Left ventricle myocardium inferior (tissue), 1 donor: ENCODE measurements around the gene LCOR. TPM values are rescaled to one million over a fixed set of nuclear protein-coding genes. Genes with fewer than 3 reads are reported as not detected.

Experiments
- DNase-seq: peaks from one replicate; pipeline ENCODE4 v3.0.0-alpha.2; 2020
- H3K27ac ChIP-seq: fragments of 200-600 bp; replicated peaks from 2 replicates; pipeline ENCODE4 v1.8.0; 2021
- H3K27me3 ChIP-seq: fragments of 200-600 bp; 2 replicates; pipeline ENCODE4 v1.8.0; 2021; ENCODE audit warnings: low read depth
- H3K36me3 ChIP-seq: fragments of 200-600 bp; 2 replicates; pipeline ENCODE4 v1.8.0; 2021
- H3K4me1 ChIP-seq: fragments of 200-600 bp; 2 replicates; pipeline ENCODE4 v1.8.0; 2021
- H3K4me3 ChIP-seq: fragments of 200-600 bp; 2 replicates; pipeline ENCODE4 v1.8.0; 2021; ENCODE audit warnings: mild to moderate bottlenecking, moderate library complexity
- H3K9me3 ChIP-seq: fragments of 200-600 bp; replicated peaks from 2 replicates; pipeline ENCODE4 v1.8.0; 2021
- CTCF ChIP-seq: fragments of 200-600 bp; IDR thresholded peaks from 2 replicates; pipeline ENCODE4 v1.8.0; 2021; ENCODE audit warnings: antibody characterized with exemption, mild to moderate bottlenecking, borderline replicate concordance
- intact Hi-C: fragments of 100-400 bp; cut with micrococcal nuclease; formaldehyde crosslinking; loops from one replicate; pipeline ENCODE4 v1.11.0; 2022
- total RNA-seq: library from RNA; stranded (reverse); fragmentation: NEBNext Ultra II Directional; extraction: Animal tissue kit (Norgen Biotek cat#: 25700); gene quantifications from one replicate; pipeline ENCODE4 v1.2.1, GENCODE V29; 2021
- donor health status: DM: no; HTN: yes; CAD: no; lungs with severe emphysema.

The LCOR gene
- total RNA-seq, 1 donor from 2014 or later, result 18.9 TPM

DNA sequence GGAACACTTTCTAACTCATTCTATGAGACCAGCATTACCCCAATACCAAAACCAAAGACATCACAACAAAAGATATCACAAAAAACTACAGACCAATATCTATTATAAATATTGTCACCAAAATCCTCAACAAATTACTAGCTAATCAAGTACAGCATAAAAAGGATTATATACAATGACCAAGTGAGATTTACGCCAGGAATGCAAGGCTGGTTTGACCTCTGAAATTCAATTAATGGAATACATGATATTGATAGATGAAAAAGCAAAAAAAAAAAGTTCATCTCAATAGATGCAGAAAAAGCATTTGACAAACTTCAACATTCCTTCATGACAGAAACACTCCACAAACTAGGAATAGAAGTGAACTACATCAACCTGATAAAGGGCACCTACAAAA lies 175.3 kb downstream of the LCOR start:
- intact Hi-C loops, result no loop called here
- DNase-seq, result no peak
- no peak for TF ChIP-seq CTCF
- no peaks in the 10 kb centered on the region for H3K36me3 ChIP-seq
- H3K27me3 ChIP-seq, result no peaks in the 10 kb centered on the region
- H3K9me3 ChIP-seq, result peaks cover 30% of the 10 kb centered on the region
- no peaks in the 10 kb centered on the region for H3K4me1 ChIP-seq
- no peak overlapping the region for H3K27ac ChIP-seq
- no peak overlapping the region for H3K4me3 ChIP-seq

DNA sequence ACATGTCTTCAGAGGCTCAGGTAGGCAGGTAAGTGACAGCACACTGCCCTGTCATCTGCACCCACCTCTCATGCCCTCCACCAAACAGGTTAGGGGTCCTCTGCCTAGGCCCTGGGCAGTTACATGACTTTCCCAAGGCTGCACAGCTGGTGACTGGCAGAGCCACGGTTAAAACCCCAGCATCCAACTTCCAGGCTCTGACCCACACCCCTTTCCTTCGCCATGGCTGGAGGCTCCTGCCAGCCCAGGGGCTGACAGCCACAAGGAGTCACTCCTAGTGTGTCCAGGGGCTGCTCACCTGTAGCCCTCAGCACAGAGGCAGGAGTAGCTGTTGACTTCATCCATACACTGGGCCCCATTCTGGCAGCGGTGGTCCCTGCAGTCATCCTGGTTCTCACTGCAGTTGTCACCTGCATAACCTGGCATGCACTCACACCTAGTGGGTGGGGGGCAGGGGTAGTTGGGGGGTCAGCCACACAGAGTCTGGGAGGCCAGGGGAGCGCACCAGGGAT lies 178.7 kb downstream of the LCOR start:
- Histone ChIP-seq H3K4me1 (peaks cover 7% of the 10 kb centered on the region), H3K27ac (no peak overlapping the region), H3K27me3 (no peaks in the 10 kb centered on the region), H3K4me3 (no peak overlapping the region), H3K36me3 (no peaks in the 10 kb centered on the region), H3K9me3 (peaks cover 30% of the 10 kb centered on the region)
- intact Hi-C loops, result no loop called here
- DNase-seq, result no peak
- TF ChIP-seq CTCF, result no peak

GRCh38 chr10:97011397-97011796 lies 179.3 kb downstream of the LCOR start:
- no peaks in the 10 kb centered on the region for H3K27me3 ChIP-seq
- H3K9me3 ChIP-seq, result peaks cover 30% of the 10 kb centered on the region
- H3K27ac ChIP-seq, result no peak overlapping the region
- H3K4me3 ChIP-seq, result no peak overlapping the region
- no peak for DNase-seq
- intact Hi-C loops, result no loop called here
- peaks cover 7% of the 10 kb centered on the region for H3K4me1 ChIP-seq
- no peaks in the 10 kb centered on the region for H3K36me3 ChIP-seq
- no peak for TF ChIP-seq CTCF

DNA sequence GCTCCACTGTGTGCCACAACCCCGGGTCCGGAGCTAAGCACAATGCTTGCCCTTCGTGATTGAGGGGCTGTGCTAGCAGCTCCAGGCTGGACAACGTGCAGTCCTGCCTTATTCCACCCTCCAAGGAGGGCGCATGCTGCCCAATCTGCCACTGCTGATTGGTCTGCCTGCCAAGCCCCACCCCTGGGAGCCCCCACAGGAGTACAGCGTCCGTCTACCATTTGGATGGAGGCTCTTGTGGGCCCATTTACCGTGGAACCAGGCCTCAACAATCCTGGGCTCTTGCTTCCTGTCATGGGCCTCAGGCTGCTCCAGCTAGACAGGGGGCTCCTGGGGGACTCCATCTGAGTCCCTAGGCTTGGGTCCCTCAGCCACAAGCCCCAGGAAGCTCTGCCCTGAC lies 180.4 kb downstream of the LCOR start:
- Histone ChIP-seq H3K27ac (no peak overlapping the region), H3K36me3 (no peaks in the 10 kb centered on the region), H3K4me3 (no peak overlapping the region), H3K9me3 (peaks cover 22% of the 10 kb centered on the region), H3K4me1 (peaks cover 7% of the 10 kb centered on the region), H3K27me3 (no peaks in the 10 kb centered on the region)
- intact Hi-C loops, result no loop called here
- no peak for TF ChIP-seq CTCF
- no peak for DNase-seq

- peaks cover 11% of the 10 kb centered on the region for H3K9me3 ChIP-seq
- H3K4me1 ChIP-seq, result peaks cover 7% of the 10 kb centered on the region
- H3K27me3 ChIP-seq, result no peaks in the 10 kb centered on the region
- DNase-seq, result no peak
- H3K4me3 ChIP-seq, result no peak overlapping the region
- H3K27ac ChIP-seq, result no peak overlapping the region
- intact Hi-C loops, result no loop called here
- TF ChIP-seq CTCF, result no peak
- no peaks in the 10 kb centered on the region for H3K36me3 ChIP-seq
Observed at GRCh38 chr10:97013568-97013967, 181.5 kb downstream of the LCOR start.
